ENCODE results near the gene AREL1. TPM values are rescaled to one million over a fixed set of nuclear protein-coding genes. Genes with fewer than 3 reads are reported as not detected.

AREL1 gene
- total RNA-seq, 1 experiment from 2014 or later = 45.9 TPM

GRCh38 chr14:74647061-74647677, 65.7 kb downstream of the AREL1 start:
- Histone ChIP-seq H3K27ac (ENCODE audit: low read depth, low read length) (no peak overlapping the region), H3K9me3 (ENCODE audit: control insufficient read depth in 1 of 2, insufficient read depth in 1 of 2, low read depth in 1 of 2, low read length in 2 of 2) (no peaks in the 10 kb centered on the region), H3K27me3 (ENCODE audit: insufficient read depth, low read length) (no peaks in the 10 kb centered on the region), H2AFZ (ENCODE audit: low read depth, low read length, poor library complexity, severe bottlenecking) (no peak overlapping the region), H4K20me1 (ENCODE audit: insufficient read depth) (no peaks in the 10 kb centered on the region), H3K36me3 (ENCODE audit: control insufficient read depth in 1 of 2, insufficient read depth in 2 of 2, low read length in 2 of 2) (no peaks in the 10 kb centered on the region), H3K4me2 (ENCODE audit: low read length) (no peak overlapping the region), H3K4me1 (ENCODE audit: control insufficient read depth in 1 of 2, insufficient read depth in 2 of 2, low read length in 2 of 2) (no peaks in the 10 kb centered on the region; a peak in 1 of 4 replicates), H3K4me3 (replicated peaks in 1 of 2; ENCODE audit: low read depth in 1 of 2, low read length in 2 of 2) (no peak overlapping the region), H3K79me2 (ENCODE audit: insufficient read depth, low read length) (no peaks in the 10 kb centered on the region), H3K9me2 (ENCODE audit: insufficient read depth) (no peaks in the 10 kb centered on the region), H3K9ac (ENCODE audit: low read length) (no peak overlapping the region)
- RAD21 ChIA-PET (ENCODE audit: low non-redundant PET in 1 of 2, low total read pairs in 2 of 2, uncharacterized antibody in 2 of 2, unreplicated experiment in 2 of 2) = interaction anchor here in 1 of 2 experiments (1.6 kb wide), 1 partner anchor 38 kb away, joined by 3 read pairs; no protein-coding TSS in a partner anchor
- DNase-seq (ENCODE audit: low read depth, low spot score) (no peak), ATAC-seq (no peak)
- intact Hi-C loops (cut with micrococcal nuclease) = no loop called here
- BruUV-seq (replicated peaks) = no TSS peak
- TF ChIP-seq ELF1 (IDR thresholded peaks at IDR 0.05; ENCODE audit: borderline replicate concordance, low read depth) (no peak), REST (IDR thresholded peaks at IDR 0.05; ENCODE audit: low read depth) (no peak), CBX3 (IDR thresholded peaks at IDR 0.05; ENCODE audit: low read depth) (no peak), ZBTB33 (IDR thresholded peaks at IDR 0.05; ENCODE audit: extremely low read depth, insufficient replicate concordance, low read length) (no peak), FOSL1 (IDR thresholded peaks at IDR 0.05; ENCODE audit: low read depth) (no peak), POLR2AphosphoS5 (IDR thresholded peaks at IDR 0.05; ENCODE audit: low read depth, low read length) (no peak), EZH2phosphoT487 (IDR thresholded peaks at IDR 0.05; ENCODE audit: borderline replicate concordance) (no peak)
- TF ChIP-seq, protein P1, sequence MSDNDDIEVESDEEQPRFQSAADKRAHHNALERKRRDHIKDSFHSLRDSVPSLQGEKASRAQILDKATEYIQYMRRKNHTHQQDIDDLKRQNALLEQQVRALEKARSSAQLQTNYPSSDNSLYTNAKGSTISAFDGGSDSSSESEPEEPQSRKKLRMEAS (IDR thresholded peaks at IDR 0.05) = no peak
- TF ChIP-seq, protein P2, sequence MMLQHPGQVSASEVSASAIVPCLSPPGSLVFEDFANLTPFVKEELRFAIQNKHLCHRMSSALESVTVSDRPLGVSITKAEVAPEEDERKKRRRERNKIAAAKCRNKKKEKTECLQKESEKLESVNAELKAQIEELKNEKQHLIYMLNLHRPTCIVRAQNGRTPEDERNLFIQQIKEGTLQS (IDR thresholded peaks at IDR 0.05) = no peak
- POLR2A ChIA-PET = no interaction called here
- CTCF ChIA-PET = no interaction called here
